ENCODE results near the gene ROBO1. TPM values are rescaled to one million over a fixed set of nuclear protein-coding genes. Genes with fewer than 3 reads are reported as not detected.

Gene ROBO1
- polyA plus RNA-seq, 1 donor (not counting 4 experiments of a cell fraction or from before 2014, with no cell fraction given), result 27.1 TPM

DNA sequence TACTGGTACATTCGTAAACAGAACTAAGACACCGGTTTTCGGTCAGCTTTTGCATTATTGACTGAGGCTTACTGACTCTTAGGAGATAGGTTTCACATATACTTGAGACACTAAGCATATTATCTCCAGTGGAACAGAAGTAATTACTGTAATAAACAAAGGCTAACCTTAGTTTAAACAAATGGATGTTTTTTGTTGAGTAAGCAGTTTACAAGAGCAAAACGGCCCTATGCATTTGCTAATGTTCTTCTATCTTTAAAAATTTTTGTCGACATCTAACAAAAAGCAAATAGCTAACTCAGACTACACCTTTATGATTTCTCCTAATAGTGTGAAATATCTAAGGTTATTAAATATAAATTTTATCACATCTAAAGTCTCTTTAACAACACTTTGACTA is 664.5 kb downstream of the ROBO1 start:
- H3K4me3 ChIP-seq (ENCODE audit: control insufficient read depth in 2 of 3, extremely low read depth in 1 of 3, insufficient read depth in 2 of 3, low read depth in 1 of 3, low read length in 3 of 3), result no peak overlapping the region
- H3K4me2 ChIP-seq (ENCODE audit: control insufficient read depth, extremely low read depth, insufficient read depth, low read depth, low read length), result no peak overlapping the region
- no peaks in the 10 kb centered on the region for H3K27me3 ChIP-seq (ENCODE audit: control insufficient read depth, extremely low read depth, insufficient read depth, low read length)
- no peaks in the 10 kb centered on the region for H4K20me1 ChIP-seq (ENCODE audit: control insufficient read depth, extremely low read depth, insufficient read depth, low read length)
- FAIRE-seq (no peak), DNase-seq (ENCODE audit: low read depth, low spot score) (no peak)
- H2AFZ ChIP-seq (ENCODE audit: control insufficient read depth, low read length), result no peak overlapping the region
- H3K9me3 ChIP-seq (ENCODE audit: control insufficient read depth, low read depth, low read length), result no peaks in the 10 kb centered on the region
- no peaks in the 10 kb centered on the region for H3K79me2 ChIP-seq (ENCODE audit: control insufficient read depth, insufficient read depth, low read length)
- H3K9ac ChIP-seq (ENCODE audit: control insufficient read depth, extremely low read depth, insufficient read depth, low read length), result no peak overlapping the region
- H3K9me1 ChIP-seq (ENCODE audit: control insufficient read depth, extremely low read depth, insufficient read depth, low read length), result no peaks in the 10 kb centered on the region
- TF ChIP-seq EZH2 (IDR thresholded peaks at IDR 0.05; ENCODE audit: low read length), result no peak
- TF ChIP-seq, protein P1, sequence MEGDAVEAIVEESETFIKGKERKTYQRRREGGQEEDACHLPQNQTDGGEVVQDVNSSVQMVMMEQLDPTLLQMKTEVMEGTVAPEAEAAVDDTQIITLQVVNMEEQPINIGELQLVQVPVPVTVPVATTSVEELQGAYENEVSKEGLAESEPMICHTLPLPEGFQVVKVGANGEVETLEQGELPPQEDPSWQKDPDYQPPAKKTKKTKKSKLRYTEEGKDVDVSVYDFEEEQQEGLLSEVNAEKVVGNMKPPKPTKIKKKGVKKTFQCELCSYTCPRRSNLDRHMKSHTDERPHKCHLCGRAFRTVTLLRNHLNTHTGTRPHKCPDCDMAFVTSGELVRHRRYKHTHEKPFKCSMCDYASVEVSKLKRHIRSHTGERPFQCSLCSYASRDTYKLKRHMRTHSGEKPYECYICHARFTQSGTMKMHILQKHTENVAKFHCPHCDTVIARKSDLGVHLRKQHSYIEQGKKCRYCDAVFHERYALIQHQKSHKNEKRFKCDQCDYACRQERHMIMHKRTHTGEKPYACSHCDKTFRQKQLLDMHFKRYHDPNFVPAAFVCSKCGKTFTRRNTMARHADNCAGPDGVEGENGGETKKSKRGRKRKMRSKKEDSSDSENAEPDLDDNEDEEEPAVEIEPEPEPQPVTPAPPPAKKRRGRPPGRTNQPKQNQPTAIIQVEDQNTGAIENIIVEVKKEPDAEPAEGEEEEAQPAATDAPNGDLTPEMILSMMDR (optimal IDR thresholded peaks at IDR 0.05 in 1 of 3, IDR thresholded peaks at IDR 0.05 in 1 of 3, conservative IDR thresholded peaks at IDR 0.05 in 1 of 3; ENCODE audit: extremely low read depth in 1 of 3, insufficient read depth in 2 of 3, low read length in 3 of 3), result no peak
- no peaks in the 10 kb centered on the region for H3K36me3 ChIP-seq (ENCODE audit: control insufficient read depth in 2 of 2, extremely low read depth in 1 of 2, insufficient read depth in 2 of 2, low read length in 2 of 2)
- H3K4me1 ChIP-seq (ENCODE audit: control insufficient read depth, extremely low read depth, insufficient read depth, low read length), result no peaks in the 10 kb centered on the region
- dilution Hi-C loops (cut with MboI; ENCODE audit: extremely low pct_ligation_motif_present, low sequenced_read_pairs), result no loop called here
- no peak overlapping the region for H3K27ac ChIP-seq (ENCODE audit: control insufficient read depth, insufficient read depth, low read length)

DNA sequence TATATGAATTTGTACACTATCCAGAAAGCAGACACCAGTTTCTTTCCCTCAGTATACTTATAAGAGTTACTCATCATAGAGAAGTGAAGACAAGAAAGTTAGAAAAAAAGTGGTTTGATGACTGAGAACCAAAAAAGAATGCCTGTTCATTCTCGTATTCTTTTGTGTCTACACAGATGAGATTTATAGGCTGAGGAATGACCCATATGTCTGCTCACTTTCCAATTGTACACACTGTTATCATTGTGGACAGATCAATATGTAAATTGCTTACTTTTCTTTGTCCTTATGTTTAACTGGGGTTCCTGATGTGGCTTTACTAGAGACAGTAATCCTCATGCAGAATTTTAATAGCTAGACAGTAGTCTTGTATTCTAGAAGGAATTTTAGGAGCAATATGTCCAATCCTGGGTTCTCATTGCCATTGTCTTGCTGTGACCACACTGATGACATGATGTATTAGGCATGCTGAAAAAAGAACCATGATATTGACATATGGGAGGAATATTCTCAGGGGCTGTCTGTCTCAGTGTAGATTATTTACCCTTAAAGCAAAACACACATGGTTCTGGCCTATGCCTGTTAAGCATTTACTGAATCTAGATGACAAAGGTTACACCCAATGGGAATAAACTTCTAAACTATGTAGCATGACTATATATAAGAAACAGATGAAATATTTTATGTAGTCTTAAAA is 669.7 kb downstream of the ROBO1 start:
- dilution Hi-C loops (cut with MboI; ENCODE audit: extremely low pct_ligation_motif_present, low sequenced_read_pairs), result no loop called here
- FAIRE-seq (no peak), DNase-seq (ENCODE audit: low read depth, low spot score) (no peak)
- H3K4me2 ChIP-seq (ENCODE audit: control insufficient read depth, extremely low read depth, insufficient read depth, low read depth, low read length), result no peak overlapping the region
- H3K4me3 ChIP-seq (ENCODE audit: control insufficient read depth in 2 of 3, extremely low read depth in 1 of 3, insufficient read depth in 2 of 3, low read depth in 1 of 3, low read length in 3 of 3), result no peak overlapping the region
- H3K27ac ChIP-seq (ENCODE audit: control insufficient read depth, insufficient read depth, low read length), result no peak overlapping the region
- TF ChIP-seq, protein P1 (optimal IDR thresholded peaks at IDR 0.05 in 1 of 3, IDR thresholded peaks at IDR 0.05 in 1 of 3, conservative IDR thresholded peaks at IDR 0.05 in 1 of 3; ENCODE audit: extremely low read depth in 1 of 3, insufficient read depth in 2 of 3, low read length in 3 of 3), result no peak
- no peak for TF ChIP-seq EZH2 (IDR thresholded peaks at IDR 0.05; ENCODE audit: low read length)
- H3K4me1 ChIP-seq (ENCODE audit: control insufficient read depth, extremely low read depth, insufficient read depth, low read length), result no peaks in the 10 kb centered on the region
- no peak overlapping the region for H3K9ac ChIP-seq (ENCODE audit: control insufficient read depth, extremely low read depth, insufficient read depth, low read length)
- no peaks in the 10 kb centered on the region for H3K79me2 ChIP-seq (ENCODE audit: control insufficient read depth, insufficient read depth, low read length)
- no peaks in the 10 kb centered on the region for H3K9me3 ChIP-seq (ENCODE audit: control insufficient read depth, low read depth, low read length)
- no peaks in the 10 kb centered on the region for H4K20me1 ChIP-seq (ENCODE audit: control insufficient read depth, extremely low read depth, insufficient read depth, low read length)
- no peaks in the 10 kb centered on the region for H3K27me3 ChIP-seq (ENCODE audit: control insufficient read depth, extremely low read depth, insufficient read depth, low read length)
- H3K9me1 ChIP-seq (ENCODE audit: control insufficient read depth, extremely low read depth, insufficient read depth, low read length), result no peaks in the 10 kb centered on the region
- H3K36me3 ChIP-seq (ENCODE audit: control insufficient read depth in 2 of 2, extremely low read depth in 1 of 2, insufficient read depth in 2 of 2, low read length in 2 of 2), result no peaks in the 10 kb centered on the region
- H2AFZ ChIP-seq (ENCODE audit: control insufficient read depth, low read length), result no peak overlapping the region
